IPS-NIHi7 (cell line): ENCODE measurements around the gene ADGRL2.

ENCODE experiments used
- DNase-seq: peaks from one replicate; pipeline ENCODE4 v3.0.0; 2012; ENCODE audit warnings: mixed read lengths; ENCODE audit errors: extremely low spot score

ADGRL2 gene

DNA sequence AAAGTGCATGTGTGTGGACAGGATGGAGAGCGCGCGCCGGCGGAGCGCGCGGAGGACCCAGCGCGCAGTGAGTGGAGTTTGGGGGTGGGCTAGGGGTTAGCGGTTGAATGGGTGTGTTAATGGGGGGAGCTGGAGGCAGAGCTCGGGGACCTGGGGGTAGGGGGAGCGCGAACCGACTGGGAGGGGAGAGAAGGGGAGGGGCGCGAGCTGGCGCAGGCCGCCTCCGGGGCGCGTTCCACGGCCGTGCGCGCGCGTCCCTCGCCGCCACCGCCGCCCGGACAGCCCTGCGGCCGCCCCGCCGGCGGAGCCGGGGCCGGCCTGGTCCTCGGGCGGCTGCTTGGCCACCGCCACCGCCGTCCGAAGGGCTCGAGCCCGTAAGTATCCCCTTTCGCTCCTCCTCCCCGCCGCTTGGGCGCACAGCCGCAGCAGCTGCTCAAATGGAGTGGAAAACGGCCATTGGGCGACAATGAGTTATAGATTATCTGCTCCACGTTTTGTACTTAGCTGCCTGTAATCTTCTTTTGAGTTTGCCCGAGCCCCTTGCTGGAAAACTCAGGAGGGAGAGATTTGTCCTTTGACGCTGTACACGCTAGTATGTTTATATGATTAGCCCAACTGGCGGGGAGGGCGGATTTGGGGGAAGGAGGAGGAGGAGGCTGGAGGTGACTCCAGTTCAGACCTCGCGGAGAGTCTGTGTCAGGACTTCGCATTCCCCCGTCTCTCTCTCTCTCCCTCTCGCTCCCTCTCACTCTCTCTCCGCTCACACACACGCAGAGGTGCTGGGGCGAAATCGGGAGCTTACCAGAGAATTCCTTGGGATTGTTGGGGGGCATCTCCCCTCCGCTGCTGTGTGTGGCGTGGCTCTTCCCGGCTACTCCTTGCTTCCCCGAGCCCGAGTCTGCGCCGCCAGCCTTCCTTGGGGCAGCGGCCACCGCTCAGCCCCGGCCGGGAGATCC lies at the start of gene ADGRL2:
Gene ADGRL2 (plus strand): TSS at position 240 of the 956 bp plus-strand sequence. CDS start 36,051 bp downstream, outside the sequence.
- peak; percentile 64 for DNase-seq

DNA sequence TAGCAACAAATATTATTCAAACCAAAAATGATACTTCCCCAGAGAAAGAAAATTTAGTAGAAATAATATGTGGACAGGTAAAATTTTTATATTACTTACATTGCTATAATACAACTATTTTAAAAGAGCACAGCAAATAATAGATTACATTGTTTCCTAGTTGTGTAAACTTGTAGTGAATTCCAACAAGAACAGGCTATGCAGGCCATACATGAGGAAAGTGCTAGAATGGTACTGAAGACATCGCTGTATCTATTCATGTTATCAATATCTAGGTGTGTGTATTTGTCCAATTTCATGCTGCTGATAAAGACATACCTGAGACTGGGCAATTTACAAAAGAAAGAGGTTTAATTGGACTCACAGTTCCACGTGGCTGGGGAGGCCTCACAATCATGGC lies 47.9 kb upstream of the ADGRL2 start:
- no peak for DNase-seq

DNA sequence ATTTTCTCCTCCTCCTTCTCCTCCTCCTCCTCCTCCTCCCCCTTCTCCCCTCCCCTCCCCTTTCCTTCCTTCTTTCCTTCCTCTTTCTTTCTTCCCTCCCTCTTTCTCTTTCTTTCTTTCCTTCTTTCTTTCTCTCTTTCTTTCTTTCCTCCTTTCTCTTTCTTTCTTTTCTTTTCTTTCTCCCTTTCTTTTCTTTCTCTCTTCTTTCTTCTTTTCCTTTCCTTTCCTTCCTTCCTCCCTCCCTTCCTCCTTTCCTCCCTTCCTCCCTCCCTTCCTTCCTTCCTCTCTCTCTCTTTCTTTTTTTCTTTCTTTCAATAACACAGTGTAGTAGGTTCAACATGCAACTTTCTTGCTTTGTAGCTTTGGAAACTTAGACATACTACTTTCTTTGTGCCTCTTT lies 46.3 kb upstream of the ADGRL2 start:
- DNase-seq, result no peak

DNA sequence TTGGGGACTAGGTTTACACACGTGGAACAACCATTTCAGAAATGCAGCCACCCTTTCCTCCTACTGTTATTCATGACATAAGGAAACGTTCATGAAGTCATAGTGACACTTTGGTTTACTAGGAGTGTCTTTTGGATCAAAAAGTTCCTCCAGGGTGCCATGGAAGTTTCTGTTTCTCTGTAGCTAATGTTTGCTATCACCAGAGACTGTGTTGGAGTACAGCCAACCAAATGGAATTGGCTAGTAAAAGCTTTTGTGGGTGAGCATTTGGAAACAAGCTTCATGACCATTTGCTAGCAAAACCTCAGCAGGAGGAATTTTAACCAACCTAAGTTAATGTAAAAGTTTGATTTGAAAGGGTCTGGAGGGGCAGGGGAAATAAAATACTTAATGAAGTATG lies 43.9 kb upstream of the ADGRL2 start:
- DNase-seq, result no peak

DNA sequence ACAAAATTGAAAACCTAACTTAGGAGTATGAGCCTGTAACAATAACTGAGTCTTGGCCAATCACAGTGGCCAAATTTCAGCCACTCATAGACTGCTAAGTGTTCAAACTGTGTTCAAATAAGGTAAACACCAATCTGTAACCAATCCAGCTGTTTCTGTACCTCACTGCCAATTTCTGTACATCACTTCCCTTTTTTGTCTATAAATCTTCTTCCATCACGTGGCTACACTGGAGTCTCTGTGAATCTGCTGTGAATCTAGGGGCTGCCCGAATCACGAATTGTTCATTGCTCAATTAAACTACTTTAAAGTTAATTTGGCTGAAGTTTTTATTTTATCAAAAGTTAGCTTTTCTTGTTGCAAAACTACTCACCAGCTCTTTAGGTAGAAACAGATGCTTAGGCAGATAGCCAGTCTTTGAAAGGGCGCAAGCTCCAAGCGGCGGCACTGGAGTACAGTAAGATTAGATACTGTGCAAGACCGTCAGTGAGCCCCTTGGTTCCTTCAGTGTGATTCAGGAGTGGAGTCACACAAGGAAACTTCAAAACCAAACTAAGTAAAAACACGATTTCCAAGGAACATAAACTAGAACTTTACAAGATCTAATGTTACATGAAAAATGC lies 43.2 kb upstream of the ADGRL2 start:
- no peak for DNase-seq

DNA sequence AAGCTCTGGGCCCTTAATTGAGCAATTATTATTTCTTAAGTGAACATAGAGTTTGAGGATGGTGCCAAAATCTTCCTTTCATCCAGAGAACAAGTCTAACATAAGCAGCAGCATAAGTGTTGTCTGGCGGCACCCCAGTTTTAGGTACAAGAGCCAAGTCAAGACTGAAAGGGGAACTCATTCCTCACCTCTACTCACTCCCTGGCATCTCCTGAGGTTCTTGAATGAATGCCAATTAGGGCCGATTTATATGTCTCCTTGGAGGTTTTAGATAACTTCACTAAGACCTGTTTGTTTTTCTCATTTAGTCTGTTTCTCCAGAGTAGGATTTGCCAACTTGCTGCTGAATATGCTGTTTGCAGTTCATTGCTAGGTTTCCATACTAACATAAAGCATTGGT lies 42.6 kb upstream of the ADGRL2 start:
- DNase-seq, result no peak

DNA sequence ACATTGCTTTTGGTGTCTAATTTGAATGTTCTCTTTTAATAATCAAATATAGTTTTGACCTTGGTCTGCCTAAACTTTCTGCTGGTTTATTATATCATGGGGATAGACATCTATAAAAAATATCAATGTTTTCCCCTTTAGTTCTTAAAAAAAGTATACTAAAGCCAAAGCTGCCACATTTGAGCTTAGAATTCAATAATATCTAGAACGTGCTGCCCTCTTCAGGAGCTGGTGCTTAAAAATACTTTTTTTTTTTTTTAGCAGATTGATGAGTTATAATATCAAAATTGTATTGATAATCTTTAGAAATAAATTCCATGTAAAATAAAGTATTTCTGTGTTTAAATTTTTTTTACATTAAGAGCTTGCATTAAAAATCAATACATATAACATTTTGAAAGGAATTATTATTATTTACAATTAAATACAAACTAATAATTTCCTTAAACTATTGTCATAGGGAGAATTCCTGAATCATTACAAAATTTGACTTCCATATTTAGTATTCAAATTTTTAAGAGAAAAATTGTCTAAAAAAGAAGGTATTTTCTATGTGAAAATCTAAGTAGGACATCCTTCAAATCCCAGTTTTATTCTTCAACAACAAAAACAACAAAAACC lies 40.1 kb upstream of the ADGRL2 start:
- no peak for DNase-seq

DNA sequence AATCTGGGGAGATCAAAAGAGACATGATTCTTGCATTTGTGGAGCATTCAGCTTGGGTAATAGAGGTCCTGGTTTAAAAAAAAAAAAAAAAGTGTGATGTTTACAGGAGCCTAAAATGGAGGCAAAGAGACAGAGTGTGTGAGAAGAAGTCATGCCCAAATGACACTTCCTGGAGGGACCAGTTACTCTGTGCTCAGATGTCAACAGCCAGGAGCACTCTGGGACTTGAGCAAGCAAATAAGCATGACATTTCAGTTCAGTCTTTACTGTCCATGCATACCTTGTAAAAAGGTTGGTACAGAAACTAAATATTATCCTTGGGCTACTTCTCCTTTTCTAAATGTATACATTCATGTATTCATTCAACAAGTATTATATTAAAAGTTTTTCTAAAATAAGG lies 25.2 kb upstream of the ADGRL2 start:
- DNase-seq, result no peak

DNA sequence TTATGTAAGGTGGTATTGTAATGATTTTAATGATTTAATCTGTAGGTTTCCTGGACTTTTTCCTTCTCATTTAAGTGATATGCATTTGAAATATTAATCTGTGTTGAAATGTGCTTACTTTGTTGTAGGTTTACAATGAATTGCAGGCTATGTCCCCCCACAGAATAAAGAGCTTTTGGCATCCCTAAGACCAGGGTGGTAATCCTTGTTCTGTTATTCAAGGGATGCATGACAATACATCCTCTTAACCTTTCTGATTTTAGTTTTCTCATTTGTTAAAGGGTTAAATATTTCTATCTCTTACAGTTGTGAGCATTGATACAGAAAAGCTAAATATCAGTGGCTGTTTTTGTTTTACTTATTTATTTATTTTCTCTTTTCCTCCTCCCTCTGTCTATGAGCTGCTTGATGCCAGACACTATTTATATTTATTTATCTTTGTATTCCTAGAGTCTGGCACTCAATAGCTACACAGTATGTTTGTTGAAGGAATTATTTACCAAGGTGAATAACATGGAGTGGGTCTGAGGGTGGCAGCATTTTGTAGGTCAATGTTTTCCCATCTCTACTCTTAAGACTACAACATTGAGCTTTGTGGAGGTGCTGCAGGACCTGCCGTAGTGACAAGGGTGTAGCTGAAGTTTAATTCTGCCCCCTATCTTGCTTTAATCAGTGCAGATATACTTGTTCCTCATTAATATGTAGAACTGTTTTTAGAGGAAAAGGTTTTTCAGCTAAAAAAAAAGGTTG lies 19.9 kb upstream of the ADGRL2 start:
- no peak for DNase-seq

DNA sequence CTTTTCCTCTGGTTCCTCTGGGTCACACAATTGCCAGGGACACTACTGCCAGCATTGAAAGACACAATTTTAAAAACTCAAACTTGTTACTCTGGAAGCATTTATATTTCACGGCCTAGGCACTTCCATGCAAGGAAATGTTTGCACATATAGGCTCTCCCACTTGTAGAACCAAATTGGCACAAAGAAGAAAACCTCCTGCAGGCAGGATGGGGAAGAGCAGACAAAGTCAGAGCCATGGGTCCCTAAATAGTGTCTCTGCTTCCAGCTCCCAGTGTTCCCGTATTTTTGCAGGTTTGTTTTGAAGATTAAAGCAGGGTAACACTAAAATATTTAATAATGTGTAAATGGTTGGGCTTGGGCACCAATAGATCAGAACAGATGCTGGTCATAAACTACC lies 19.0 kb upstream of the ADGRL2 start:
- no peak for DNase-seq

DNA sequence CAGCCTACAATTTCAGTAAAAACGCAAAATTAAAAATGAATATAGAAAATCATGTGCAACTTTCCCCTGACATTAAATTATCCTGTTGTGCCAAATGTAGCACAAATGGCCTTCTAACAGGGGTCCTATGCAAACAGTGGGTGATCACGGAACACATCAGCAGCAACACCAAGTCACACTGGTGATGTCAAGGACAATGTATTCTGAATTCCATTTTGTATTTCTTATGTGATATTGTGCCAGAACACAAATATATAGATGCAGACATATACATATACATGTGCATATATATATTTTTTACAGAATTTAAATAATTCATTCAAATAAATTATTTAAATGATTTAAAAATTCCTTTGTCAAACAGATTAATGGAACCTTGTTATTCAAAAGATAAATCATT lies 8.6 kb upstream of the ADGRL2 start:
- no peak for DNase-seq

DNA sequence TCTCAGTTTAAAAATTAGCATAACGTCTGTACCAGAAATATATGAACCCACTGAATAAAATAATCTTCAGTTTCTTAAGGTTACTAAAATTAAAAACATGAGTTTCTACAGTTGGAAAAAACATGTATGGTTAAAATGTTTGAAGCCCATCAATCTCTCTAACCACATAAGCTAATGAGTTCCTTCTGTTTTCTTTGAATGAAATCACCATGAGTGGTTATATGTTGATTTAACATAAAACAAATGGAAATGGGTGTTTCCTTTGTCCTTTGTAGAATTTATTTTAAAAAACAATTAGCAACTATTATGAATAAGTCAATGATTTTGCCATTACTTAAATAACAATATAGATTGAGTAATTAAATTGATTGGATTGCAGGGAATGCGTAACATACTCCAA lies 3.0 kb upstream of the ADGRL2 start:
- no peak for DNase-seq

DNA sequence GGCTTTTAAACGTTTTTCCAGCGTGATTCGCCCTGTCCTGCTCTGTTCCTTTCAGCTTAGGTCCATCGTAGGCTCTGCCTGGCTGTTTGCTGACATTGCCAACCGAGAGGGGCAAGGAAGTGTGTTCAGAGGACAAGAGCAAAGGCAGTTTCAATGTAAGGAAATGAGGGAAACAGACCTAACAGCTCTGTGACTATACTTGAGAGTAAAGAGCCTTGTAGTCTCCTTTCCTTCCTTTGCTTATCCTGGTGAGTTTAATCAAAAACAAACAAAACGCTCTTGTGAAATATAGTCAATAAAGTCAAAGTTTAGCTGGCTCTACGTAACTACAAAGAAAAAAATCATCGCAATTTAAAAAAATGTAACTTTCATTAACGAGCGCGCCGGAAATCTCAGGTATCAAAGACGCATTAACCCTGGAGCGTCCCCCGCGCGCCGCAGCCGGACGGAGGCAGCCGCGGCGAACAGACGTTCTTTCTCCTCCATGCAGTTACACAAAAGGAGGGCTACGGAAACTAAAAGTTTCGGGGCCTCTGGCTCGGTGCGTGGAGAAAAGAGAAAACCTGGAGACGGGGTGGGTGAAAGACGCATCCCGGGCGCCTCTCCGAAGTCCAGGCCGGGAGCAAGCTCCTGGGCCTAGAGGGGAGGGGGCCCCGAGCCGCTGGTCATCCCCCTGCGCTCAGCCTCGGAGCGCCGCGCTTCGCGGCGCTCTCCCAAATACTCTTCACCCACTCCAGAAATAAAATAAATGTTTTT lies 617 bp upstream of the ADGRL2 start:
- DNase-seq, result peak; percentile 73

DNA sequence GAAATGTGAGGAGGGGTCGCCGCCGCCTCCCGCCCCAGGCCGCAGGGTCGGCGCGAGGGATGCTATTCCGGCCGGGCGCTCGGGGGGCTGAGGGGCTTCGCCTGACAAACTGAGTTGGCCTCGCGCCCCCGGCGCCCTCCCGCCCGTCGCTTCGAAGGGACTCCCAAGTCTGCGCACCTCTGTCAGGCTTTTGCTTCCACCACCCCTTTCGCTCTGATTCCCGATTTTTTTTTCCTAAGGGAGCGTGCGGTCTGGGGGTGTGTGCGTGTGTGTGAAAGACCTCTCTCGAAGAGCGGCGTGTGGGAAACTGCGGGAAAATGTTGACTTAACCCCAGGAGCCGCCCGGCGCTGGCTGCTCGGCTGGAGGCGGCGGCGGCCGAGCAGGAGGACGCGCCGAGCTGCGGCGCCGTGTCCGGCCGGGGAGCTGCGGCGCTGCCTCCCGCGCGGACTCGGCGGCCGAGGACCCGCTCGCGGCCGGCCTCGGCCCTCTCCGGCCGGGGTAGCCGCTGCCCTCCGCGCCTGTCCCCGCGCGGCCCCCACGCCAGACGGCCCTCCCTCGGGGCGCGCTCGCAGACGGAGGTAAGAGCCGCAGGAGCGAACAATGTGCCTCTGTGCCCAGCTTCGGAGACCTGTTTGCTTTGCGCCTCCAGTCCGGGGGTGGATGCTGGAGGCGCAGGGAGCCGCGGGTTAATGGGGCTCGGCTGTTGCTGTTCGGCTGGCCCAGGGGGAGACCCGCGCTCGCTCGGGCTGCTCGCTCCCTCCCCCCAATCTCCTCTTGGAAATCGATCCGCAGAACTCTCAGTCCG lies 1.1 kb downstream of the ADGRL2 start:
- peak; percentile 24 for DNase-seq

DNA sequence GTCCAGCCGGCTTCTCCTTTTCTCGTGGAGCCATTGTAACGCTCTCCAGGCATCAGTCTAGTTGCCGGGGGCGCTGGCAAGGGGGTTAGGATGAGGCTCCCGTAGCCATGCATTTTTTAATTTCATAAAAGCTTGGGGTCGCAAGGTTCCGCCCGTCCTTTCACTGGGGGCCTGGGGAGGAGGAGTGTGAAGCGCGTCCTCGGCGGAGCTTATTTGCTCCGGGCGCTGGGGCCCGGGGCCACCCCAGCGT lies 1.6 kb downstream of the ADGRL2 start:
- DNase-seq, result no peak

DNA sequence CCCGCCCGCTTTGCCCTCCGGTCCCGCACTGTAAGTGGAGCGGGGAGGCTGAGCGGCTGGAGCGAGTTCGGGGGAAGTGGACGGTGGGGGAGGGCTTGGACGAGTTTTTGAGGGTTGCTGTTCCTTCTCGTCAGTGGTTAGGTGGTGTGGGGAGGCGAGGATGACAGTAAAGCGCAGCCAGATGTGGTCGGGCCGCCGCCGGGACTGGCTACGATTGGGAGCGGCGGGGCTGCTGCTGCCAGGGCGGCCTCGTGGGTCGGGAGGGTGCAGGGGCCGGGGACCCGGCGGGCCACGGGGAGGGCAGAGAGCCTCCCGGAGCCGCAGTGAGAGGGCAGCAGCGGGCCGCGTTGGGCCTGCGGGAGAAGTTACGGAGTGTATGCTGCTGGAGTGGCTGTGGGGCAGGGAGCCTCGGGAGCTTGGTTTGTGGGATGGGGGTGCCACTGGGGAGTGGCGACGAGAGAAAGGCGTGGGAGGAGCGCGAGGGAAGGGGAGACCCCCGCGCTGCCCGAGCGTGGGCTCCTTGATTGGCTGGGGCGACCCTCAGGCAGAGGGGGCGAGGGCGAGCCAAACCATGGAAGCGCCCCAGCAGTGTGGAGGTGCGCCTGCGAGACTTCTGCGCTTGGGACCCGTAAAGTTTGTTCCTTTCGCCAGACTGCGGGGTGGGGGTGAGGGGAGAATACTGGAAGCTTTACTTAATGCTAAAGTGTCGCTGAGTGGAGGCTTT lies 2.1 kb downstream of the ADGRL2 start:
- peak; percentile 30 for DNase-seq

DNA sequence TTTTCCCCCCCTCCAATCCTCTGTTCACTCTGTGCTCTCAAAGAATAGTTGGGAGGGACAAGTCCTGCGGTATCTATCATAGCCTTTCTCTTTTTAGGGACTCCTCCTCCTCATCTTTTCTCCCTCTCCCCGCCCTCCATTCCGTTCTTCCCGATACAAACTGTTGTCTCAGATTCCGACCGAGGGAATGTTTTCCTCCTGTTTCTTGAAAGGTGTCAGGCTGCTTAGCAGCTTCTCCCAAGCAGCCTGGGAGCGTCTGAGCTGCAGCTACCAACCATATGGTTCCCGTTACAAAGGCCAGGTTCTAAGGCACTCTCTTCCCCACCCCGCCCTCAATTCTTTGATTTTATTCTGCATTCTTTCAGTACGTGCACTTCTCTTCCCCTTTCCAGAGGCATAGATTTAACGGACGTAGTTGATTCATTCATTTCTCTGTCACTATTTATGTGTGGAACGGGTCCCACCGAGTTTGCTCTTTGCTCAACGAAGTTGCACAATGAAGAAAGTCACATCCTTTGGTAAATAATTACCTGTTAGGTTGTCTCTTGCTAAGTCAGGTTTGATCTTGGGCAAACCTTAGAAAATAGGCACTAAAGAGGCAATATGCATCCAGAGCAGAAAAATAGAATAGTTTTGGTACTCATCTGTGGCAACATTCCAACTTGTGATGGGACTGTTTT lies 2.8 kb downstream of the ADGRL2 start:
- DNase-seq, result peak; percentile 23

DNA sequence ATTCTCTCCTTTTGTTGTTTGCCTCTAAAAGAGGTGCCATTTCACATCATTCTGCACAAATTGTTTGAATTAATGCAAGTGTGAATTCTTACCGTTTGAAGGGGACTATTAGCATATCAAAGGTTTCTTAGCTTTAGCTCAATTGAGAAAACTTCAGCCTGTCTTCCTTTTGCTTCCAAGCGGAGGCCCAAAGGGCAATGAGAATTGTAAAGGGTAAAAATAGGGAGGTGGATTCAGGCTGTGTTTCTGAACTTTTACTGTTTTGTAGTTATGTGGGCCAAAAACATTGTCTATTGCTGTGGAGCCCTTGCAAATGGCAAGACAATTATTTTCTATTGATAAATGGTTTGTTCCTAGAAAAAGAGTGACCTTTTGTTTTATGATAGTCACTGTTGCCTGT lies 3.6 kb downstream of the ADGRL2 start:
- DNase-seq, result no peak
